Endothelial cell of umbilical vein (primary cell): ENCODE measurements around the gene OSBPL6. TPM values are rescaled to one million over a fixed set of nuclear protein-coding genes. Genes with fewer than 3 reads are reported as not detected.
A peak's percentile ranks its signal among the peaks of the same experiment; 100 is the strongest.

Source experiments
- BruUV-seq: library from RNA; stranded (reverse); fragments of 400-500 nt; replicated peaks from 2 replicates; lab custom pipeline; 2021; lab: Mats Ljungman, UMichigan
- CTCF ChIA-PET: fragments of 300-600, 350-600 bp; sonication (Branson Sonifier 250); formaldehyde crosslinking; loops from one replicate; lab custom pipeline; 2021; ENCODE audit warnings: antibody characterized with exemption, inconsistent platforms; lab: Charles Lee
- POLR2A ChIA-PET: fragments of 300-600, 350-600 bp; sonication (Branson Sonifier 250); formaldehyde crosslinking; loops from one replicate; lab custom pipeline; 2021; ENCODE audit warnings: antibody characterized with exemption, inconsistent platforms; lab: Charles Lee
- DNase-seq: peaks from one replicate; pipeline ENCODE4 v3.0.0-alpha.2; 2011; ENCODE audit warnings: low read depth, low spot score
- FAIRE-seq: peaks from 2 replicates; lab custom pipeline; 2011; peaks lifted over from hg19 to GRCh38; lab: Jason Lieb, UNC
- H2AFZ ChIP-seq: 2 replicates; pipeline ENCODE4 v1.6.0; 2012; ENCODE audit warnings: low read depth, low read length, control low read depth, inconsistent platforms
- H3K27ac ChIP-seq: 2 replicates; pipeline ENCODE4 v1.5.1; 2011; ENCODE audit warnings: low read depth, mild to moderate bottlenecking, control low read depth, low read length, moderate library complexity; ENCODE audit not compliant: insufficient read depth
- H3K27me3 ChIP-seq, 2 experiments: 2 replicates each; pipeline versions ENCODE4 v1.6.0 to v1.6.1; 2011; ENCODE audit warnings: low read length in 2 of 2, mixed read lengths in 1 of 2; ENCODE audit not compliant: control insufficient read depth in 2 of 2, insufficient read depth in 2 of 2
- H3K36me3 ChIP-seq, 2 experiments: 2 replicates in 1 of 2; 3 replicates in 1 of 2; pipeline ENCODE4 v1.5.1; 2011; ENCODE audit warnings: low read length in 2 of 2, mild to moderate bottlenecking in 1 of 2, moderate library complexity in 1 of 2; ENCODE audit not compliant: control insufficient read depth in 2 of 2, insufficient read depth in 2 of 2; ENCODE audit errors: extremely low read depth in 1 of 2
- H3K4me1 ChIP-seq: 3 replicates; pipeline ENCODE4 v1.5.1; 2011; ENCODE audit warnings: mild to moderate bottlenecking, low read length; ENCODE audit not compliant: control insufficient read depth, insufficient read depth; ENCODE audit errors: extremely low read depth
- H3K4me2 ChIP-seq: 2 replicates; pipeline ENCODE4 v1.6.1; 2011; ENCODE audit warnings: low read length, control low read depth, mixed read lengths; ENCODE audit not compliant: insufficient read depth
- H3K4me3 ChIP-seq, 3 experiments: fragments of 200-600 bp in 1 of 3; sonication (generic), shearing (Covaris generic) in 1 of 3; replicated peaks in 1 of 3; 2 replicates each; pipeline ENCODE4 v1.5.1; 2011 to 2016; ENCODE audit warnings: control low read depth in 3 of 3, low read length in 3 of 3, mild to moderate bottlenecking in 2 of 3, inconsistent platforms in 1 of 3, low read depth in 1 of 3, moderate library complexity in 1 of 3; ENCODE audit not compliant: insufficient read depth in 1 of 3
- H3K79me2 ChIP-seq: 2 replicates; pipeline ENCODE4 v1.6.0; 2012; ENCODE audit warnings: low read length, inconsistent platforms; ENCODE audit not compliant: control insufficient read depth, insufficient read depth
- H3K9ac ChIP-seq: replicated peaks from 2 replicates; pipeline ENCODE3; 2011; ENCODE audit warnings: low read length, control low read depth; ENCODE audit not compliant: insufficient read depth; ENCODE audit errors: extremely low read depth
- H3K9me1 ChIP-seq: replicated peaks from 3 replicates; pipeline ENCODE4 v1.6.0; 2011; ENCODE audit warnings: mild to moderate bottlenecking, low read length; ENCODE audit not compliant: control insufficient read depth, insufficient read depth; ENCODE audit errors: extremely low read depth
- H3K9me3 ChIP-seq: replicated peaks from 2 replicates; pipeline ENCODE4 v1.5.1; 2012; ENCODE audit warnings: low read length, inconsistent platforms; ENCODE audit not compliant: control insufficient read depth, insufficient read depth
- H4K20me1 ChIP-seq: replicated peaks from 2 replicates; pipeline ENCODE3; 2011; ENCODE audit warnings: mild to moderate bottlenecking, low read length; ENCODE audit not compliant: control insufficient read depth, insufficient read depth; ENCODE audit errors: extremely low read depth
- EZH2 ChIP-seq: IDR thresholded peaks from 2 replicates; pipeline ENCODE4 v1.6.1; 2012; ENCODE audit warnings: borderline replicate concordance, low read depth, mild to moderate bottlenecking, moderate library complexity, low read length, inconsistent platforms; ENCODE audit not compliant: severe bottlenecking
- FOS ChIP-seq: IDR thresholded peaks from 2 replicates; pipeline ENCODE4 v1.6.1; 2011; ENCODE audit warnings: mild to moderate bottlenecking, low read length, moderate library complexity, borderline replicate concordance; ENCODE audit not compliant: insufficient read depth
- GATA2 ChIP-seq: IDR thresholded peaks from 2 replicates; pipeline ENCODE4 v1.7.0; 2011; ENCODE audit warnings: low read depth, mild to moderate bottlenecking, moderate library complexity, mixed read lengths, low read length; ENCODE audit not compliant: insufficient read length, insufficient read depth
- JUN ChIP-seq: IDR thresholded peaks from 2 replicates; pipeline ENCODE4 v1.6.1; 2011; ENCODE audit warnings: borderline replicate concordance, low read depth; ENCODE audit not compliant: insufficient read length, insufficient read depth
- MYC ChIP-seq: IDR thresholded peaks from one replicate; pipeline ENCODE4 v1.6.1; 2011; ENCODE audit warnings: mild to moderate bottlenecking, low read depth, low read length
- POLR2A ChIP-seq: IDR thresholded peaks from 2 replicates; pipeline ENCODE4 v1.6.1; 2012; ENCODE audit warnings: low read depth, mild to moderate bottlenecking, control low read depth, low read length
- POLR2AphosphoS5 ChIP-seq: IDR thresholded peaks from 2 replicates; pipeline ENCODE4 v1.6.1; 2012; ENCODE audit warnings: low read depth, mild to moderate bottlenecking, control low read depth, low read length, moderate library complexity; ENCODE audit not compliant: insufficient read depth
- dilution Hi-C: fragments of 300-500 bp; cut with MboI; formaldehyde crosslinking; loops from one replicate; pipeline ENCODE4 v1.15.0; 2019; ENCODE audit warnings: low sequenced_read_pairs; ENCODE audit not compliant: extremely low pct_ligation_motif_present
- intact Hi-C: fragments of 100-400 bp; cut with micrococcal nuclease; formaldehyde crosslinking; loops from one replicate; pipeline ENCODE4 v1.10.0; 2022
- polyA plus RNA-seq, 4 experiments: library from polyadenylated mRNA; depleted of rRNA in 3 of 4; stranded (reverse) in 3 of 4; unstranded in 1 of 4; fragments of >200 nt; gene quantifications; 2 replicates each; pipeline versions ENCODE4 v1.2.1 to v1.2.3, GENCODE V29; 2011 to 2012; ENCODE audit warnings: missing spikeins in 1 of 4
- total RNA-seq: library from RNA; stranded (reverse); gene quantifications from 2 replicates; pipeline ENCODE4 v1.2.3, GENCODE V29; 2021
- TF ChIP-seq, protein P1 (sequence below), 2 donors: IDR thresholded peaks; 1 replicate in 1 of 2; 2 replicates in 1 of 2; pipeline ENCODE4 v1.5.1; 2011; ENCODE audit warnings: low read length in 2 of 2, mild to moderate bottlenecking in 2 of 2, moderate library complexity in 2 of 2, control low read depth in 1 of 2, inconsistent platforms in 1 of 2, low read depth in 1 of 2; ENCODE audit not compliant: insufficient read depth in 1 of 2; ENCODE audit errors: extremely low read depth in 1 of 2
- TF ChIP-seq, protein P2 (sequence below): IDR thresholded peaks from 2 replicates; pipeline ENCODE4 v1.6.1; 2011; ENCODE audit not compliant: insufficient read depth, insufficient read length

OSBPL6 gene
- total and polyA plus RNA-seq, 2 donors (not counting 3 experiments of a cell fraction or from before 2014, with no cell fraction given): 1.5 to 2.3 TPM

DNA sequence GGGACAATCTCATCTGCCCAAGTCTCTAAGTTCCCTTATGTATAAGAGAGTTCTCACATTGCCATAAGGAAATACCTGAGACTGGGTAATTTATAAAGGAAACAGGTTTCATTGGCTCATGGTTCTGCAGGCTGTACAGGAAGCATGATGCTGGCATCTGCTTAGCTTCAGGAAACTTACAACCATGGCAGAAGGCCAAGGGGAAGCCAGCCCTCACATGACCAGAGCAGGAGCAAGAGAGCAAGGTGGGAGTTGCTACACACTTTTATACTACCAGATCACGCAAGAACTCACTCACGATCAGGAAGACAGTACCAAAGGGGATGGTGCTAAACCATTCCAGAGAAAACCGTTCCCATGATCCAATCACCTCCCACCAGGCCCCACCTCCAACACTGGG, 182.7 kb downstream of the OSBPL6 start:
- Histone ChIP-seq H3K4me2 (no peak overlapping the region), H3K4me1 (no peaks in the 10 kb centered on the region), H3K4me3 (no peak overlapping the region), H3K27ac (no peak overlapping the region), H4K20me1 (no peaks in the 10 kb centered on the region), H3K9me3 (no peaks in the 10 kb centered on the region), H2AFZ (no peak overlapping the region), H3K9me1 (no peaks in the 10 kb centered on the region), H3K36me3 (no peaks in the 10 kb centered on the region), H3K27me3 (no peaks in the 10 kb centered on the region), H3K9ac (no peak overlapping the region), H3K79me2 (no peaks in the 10 kb centered on the region)
- ChIA-PET CTCF (interaction anchor here (1.2 kb wide), 1 partner anchor 37 kb away, joined by 5 read pairs; no protein-coding TSS in a partner anchor), POLR2A (interaction anchor here (0.5 kb wide), 1 partner anchor 793 kb away, joined by 4 read pairs; no protein-coding TSS in a partner anchor)
- no TSS peak for BruUV-seq
- dilution Hi-C loops: no loop called here
- TF ChIP-seq FOS: no peak
- TF ChIP-seq POLR2AphosphoS5: no peak
- TF ChIP-seq, protein P1, sequence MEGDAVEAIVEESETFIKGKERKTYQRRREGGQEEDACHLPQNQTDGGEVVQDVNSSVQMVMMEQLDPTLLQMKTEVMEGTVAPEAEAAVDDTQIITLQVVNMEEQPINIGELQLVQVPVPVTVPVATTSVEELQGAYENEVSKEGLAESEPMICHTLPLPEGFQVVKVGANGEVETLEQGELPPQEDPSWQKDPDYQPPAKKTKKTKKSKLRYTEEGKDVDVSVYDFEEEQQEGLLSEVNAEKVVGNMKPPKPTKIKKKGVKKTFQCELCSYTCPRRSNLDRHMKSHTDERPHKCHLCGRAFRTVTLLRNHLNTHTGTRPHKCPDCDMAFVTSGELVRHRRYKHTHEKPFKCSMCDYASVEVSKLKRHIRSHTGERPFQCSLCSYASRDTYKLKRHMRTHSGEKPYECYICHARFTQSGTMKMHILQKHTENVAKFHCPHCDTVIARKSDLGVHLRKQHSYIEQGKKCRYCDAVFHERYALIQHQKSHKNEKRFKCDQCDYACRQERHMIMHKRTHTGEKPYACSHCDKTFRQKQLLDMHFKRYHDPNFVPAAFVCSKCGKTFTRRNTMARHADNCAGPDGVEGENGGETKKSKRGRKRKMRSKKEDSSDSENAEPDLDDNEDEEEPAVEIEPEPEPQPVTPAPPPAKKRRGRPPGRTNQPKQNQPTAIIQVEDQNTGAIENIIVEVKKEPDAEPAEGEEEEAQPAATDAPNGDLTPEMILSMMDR (IDR thresholded peaks at IDR 0.05; ENCODE audit: extremely low read depth in 1 of 2, insufficient read depth in 1 of 2, low read depth in 1 of 2, low read length in 2 of 2): no peak
- no peak for TF ChIP-seq JUN
- TF ChIP-seq POLR2A: no peak
- TF ChIP-seq MYC: no peak
- TF ChIP-seq, protein P2, sequence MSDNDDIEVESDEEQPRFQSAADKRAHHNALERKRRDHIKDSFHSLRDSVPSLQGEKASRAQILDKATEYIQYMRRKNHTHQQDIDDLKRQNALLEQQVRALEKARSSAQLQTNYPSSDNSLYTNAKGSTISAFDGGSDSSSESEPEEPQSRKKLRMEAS: no peak
- TF ChIP-seq GATA2: no peak
- no peak for TF ChIP-seq EZH2
- FAIRE-seq (no peak), DNase-seq (peak; percentile 26)
- intact Hi-C loops: no loop called here
